Prostate gland (tissue), 2 donors: Measurements from ENCODE around the gene RDX.

Experiments used
- POLR2A ChIP-seq: fragments of 450-650 bp; IDR thresholded peaks from one replicate; pipeline ENCODE4 v1.6.1; 2016; ENCODE audit warnings: antibody characterized with exemption, mild to moderate bottlenecking
- TF ChIP-seq, protein P1 (sequence below), 4 experiments: fragments of 200-600 bp in 2 of 4; fragments of 450-650 bp in 2 of 4; sonication (generic) in 2 of 4; IDR thresholded peaks; 1 replicate in 3 of 4; 2 replicates in 1 of 4; pipeline ENCODE4 v1.5.1; 2016 to 2019; ENCODE audit warnings: antibody characterized with exemption in 4 of 4, mild to moderate bottlenecking in 2 of 4, moderate library complexity in 2 of 4

DNA sequence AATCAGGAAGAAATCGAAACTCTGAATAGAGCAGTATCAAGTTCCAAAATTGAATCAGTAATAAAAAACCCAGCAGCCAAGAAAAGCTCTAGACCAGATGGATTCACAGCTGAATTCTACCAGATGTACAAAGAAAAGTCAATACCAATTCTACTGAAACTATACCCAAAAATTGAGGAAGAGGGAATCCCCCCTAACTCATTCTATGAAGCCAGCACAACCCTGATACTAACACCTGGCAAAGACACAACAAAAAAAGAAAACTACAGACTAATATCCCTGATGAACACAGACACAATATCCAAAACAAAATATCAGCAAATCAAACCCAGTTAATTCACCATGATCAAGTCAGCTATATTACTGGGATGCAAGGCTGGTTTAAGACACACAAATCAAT is 105.5 kb downstream of the RDX start:
- TF ChIP-seq, protein P1, sequence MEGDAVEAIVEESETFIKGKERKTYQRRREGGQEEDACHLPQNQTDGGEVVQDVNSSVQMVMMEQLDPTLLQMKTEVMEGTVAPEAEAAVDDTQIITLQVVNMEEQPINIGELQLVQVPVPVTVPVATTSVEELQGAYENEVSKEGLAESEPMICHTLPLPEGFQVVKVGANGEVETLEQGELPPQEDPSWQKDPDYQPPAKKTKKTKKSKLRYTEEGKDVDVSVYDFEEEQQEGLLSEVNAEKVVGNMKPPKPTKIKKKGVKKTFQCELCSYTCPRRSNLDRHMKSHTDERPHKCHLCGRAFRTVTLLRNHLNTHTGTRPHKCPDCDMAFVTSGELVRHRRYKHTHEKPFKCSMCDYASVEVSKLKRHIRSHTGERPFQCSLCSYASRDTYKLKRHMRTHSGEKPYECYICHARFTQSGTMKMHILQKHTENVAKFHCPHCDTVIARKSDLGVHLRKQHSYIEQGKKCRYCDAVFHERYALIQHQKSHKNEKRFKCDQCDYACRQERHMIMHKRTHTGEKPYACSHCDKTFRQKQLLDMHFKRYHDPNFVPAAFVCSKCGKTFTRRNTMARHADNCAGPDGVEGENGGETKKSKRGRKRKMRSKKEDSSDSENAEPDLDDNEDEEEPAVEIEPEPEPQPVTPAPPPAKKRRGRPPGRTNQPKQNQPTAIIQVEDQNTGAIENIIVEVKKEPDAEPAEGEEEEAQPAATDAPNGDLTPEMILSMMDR (IDR thresholded peaks at IDR 0.05): no peak
- no peak for TF ChIP-seq POLR2A
